ENCODE measurements around the gene PACSIN2. TPM values are rescaled to one million over a fixed set of nuclear protein-coding genes. Genes with fewer than 3 reads are reported as not detected.

The PACSIN2 gene
- total and polyA plus RNA-seq, 7 experiments from 2014 or later, result 26.6 to 62.5 (median 36.3) TPM

DNA sequence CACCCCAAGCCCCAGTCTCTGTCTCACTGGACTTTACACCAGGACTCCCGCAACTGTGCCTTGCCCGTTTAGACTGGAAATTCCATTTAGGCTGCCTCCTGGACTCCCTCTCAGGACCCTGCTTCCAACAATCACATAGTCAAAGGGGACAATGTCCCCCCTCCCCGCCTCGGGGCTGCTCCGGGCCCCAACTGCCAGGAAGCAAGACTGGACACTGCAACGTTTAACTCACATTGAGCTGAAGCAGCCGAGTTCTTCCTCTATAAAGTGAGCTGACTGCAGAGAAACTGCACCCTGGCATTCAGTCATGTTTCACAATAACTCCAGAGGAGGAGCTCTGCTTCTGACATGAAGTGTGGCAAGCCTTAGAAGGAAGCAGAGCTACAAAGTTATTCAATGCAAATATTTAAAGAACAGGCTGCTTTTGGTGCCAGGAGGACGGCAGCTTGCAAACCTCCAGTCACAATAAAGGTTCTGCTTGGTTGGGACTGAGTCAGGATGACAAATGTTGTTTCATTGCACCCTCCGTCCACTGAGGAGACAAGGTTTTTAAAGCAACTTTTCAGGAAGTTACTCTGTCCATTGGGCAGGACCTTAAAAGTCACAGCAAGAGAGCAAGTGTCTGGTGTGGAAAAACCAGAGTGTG lies 19.9 kb downstream of the PACSIN2 start:
- no peak overlapping the region for H3K4me3 Mint-ChIP-seq
- H3K4me1 Mint-ChIP-seq, result peaks cover 31 to 67% (median 52%) of the 10 kb centered on the region in 7 donors
- peaks cover 0 to 2% (median 0%) of the 10 kb centered on the region in 11 donors for H3K9me3 Mint-ChIP-seq
- peak overlapping the region in 1 of 9 donors; percentile 25 for H3K27ac Mint-ChIP-seq
- no peak overlapping the region for H3K4me3 ChIP-seq (ENCODE audit: low read length)
- H3K27me3 ChIP-seq (ENCODE audit: control insufficient read depth in 2 of 2, insufficient read depth in 2 of 2, low read length in 2 of 2), result no peaks in the 10 kb centered on the region
- ChIA-PET CTCF (no interaction called here), POLR2A (no interaction called here)
- H3K27ac ChIP-seq (ENCODE audit: low read depth, low read length), result no peak overlapping the region
- ATAC-seq (peak; percentile 81), DNase-seq (no peak)
- H3K27me3 Mint-ChIP-seq, result no peaks in the 10 kb centered on the region
- no peaks in the 10 kb centered on the region for H3K9me3 ChIP-seq (ENCODE audit: control insufficient read depth in 2 of 3, low read length in 3 of 3)
- intact Hi-C loops (cut with micrococcal nuclease), result no loop called here
- H3K4me1 ChIP-seq (ENCODE audit: control insufficient read depth in 2 of 2, insufficient read depth in 2 of 2, low read length in 2 of 2), result no peaks in the 10 kb centered on the region
- H3K36me3 Mint-ChIP-seq, result peaks cover 1 to 24% (median 9%) of the 10 kb centered on the region in 5 donors
- H3K36me3 ChIP-seq (ENCODE audit: control insufficient read depth in 2 of 3, insufficient read depth in 3 of 3, low read length in 3 of 3), result peaks cover 0 to 3% (median 0%) of the 10 kb centered on the region in 3 experiments

DNA sequence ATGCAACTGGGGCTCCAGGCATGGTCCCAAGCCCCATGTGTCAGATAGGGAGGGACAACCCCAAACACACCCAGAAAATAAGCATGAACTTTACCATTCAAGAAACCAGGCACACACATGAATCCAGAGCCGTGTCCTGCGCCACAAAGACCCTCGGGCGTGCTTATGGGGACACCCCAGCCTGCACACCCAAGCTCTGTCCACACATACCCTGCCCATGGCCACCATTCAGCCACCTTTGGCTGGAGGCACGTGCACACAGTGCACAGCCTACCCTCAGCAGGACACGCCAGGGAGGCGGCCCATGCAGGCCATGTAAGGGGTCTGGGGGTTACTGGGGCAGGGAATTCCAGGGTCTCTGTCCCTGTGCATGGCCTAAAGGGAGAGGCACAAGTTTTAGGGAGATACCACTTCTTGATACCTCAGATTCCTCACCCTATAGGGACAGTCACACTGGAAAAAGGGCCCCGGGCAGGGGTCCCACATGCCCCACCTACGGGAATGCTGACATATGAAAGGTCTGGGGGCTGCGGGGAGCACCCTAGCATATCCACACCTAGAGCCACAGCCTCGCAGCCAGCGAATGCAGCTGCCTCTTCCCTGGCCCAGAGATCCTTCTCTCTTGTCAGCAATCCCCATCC lies 20.6 kb downstream of the PACSIN2 start:
- peaks cover 1 to 24% (median 9%) of the 10 kb centered on the region in 5 donors for H3K36me3 Mint-ChIP-seq
- intact Hi-C loops (cut with micrococcal nuclease), result no loop called here
- ChIA-PET CTCF (interaction anchor here (0.6 kb wide), 1 partner anchor 40 kb away, joined by 3 read pairs; no protein-coding TSS in a partner anchor), POLR2A (no interaction called here)
- H3K27ac ChIP-seq (ENCODE audit: low read depth, low read length), result no peak overlapping the region
- H3K9me3 ChIP-seq (ENCODE audit: control insufficient read depth in 2 of 3, low read length in 3 of 3), result no peaks in the 10 kb centered on the region
- H3K4me3 Mint-ChIP-seq, result no peak overlapping the region
- H3K4me3 ChIP-seq (ENCODE audit: low read length), result no peak overlapping the region
- H3K27me3 ChIP-seq (ENCODE audit: control insufficient read depth in 2 of 2, insufficient read depth in 2 of 2, low read length in 2 of 2), result no peaks in the 10 kb centered on the region
- H3K27ac Mint-ChIP-seq, result peak overlapping the region in 1 of 9 donors; percentile 25
- H3K9me3 Mint-ChIP-seq, result peaks cover 0 to 2% (median 0%) of the 10 kb centered on the region in 11 donors
- H3K36me3 ChIP-seq (ENCODE audit: control insufficient read depth in 2 of 3, insufficient read depth in 3 of 3, low read length in 3 of 3), result peaks cover 0 to 3% (median 0%) of the 10 kb centered on the region in 3 experiments
- no peak for ATAC-seq
- H3K4me1 Mint-ChIP-seq, result peaks cover 24 to 63% (median 48%) of the 10 kb centered on the region in 7 donors
- no peak for DNase-seq
- H3K4me1 ChIP-seq (ENCODE audit: control insufficient read depth in 2 of 2, insufficient read depth in 2 of 2, low read length in 2 of 2), result no peaks in the 10 kb centered on the region
- no peaks in the 10 kb centered on the region for H3K27me3 Mint-ChIP-seq

DNA sequence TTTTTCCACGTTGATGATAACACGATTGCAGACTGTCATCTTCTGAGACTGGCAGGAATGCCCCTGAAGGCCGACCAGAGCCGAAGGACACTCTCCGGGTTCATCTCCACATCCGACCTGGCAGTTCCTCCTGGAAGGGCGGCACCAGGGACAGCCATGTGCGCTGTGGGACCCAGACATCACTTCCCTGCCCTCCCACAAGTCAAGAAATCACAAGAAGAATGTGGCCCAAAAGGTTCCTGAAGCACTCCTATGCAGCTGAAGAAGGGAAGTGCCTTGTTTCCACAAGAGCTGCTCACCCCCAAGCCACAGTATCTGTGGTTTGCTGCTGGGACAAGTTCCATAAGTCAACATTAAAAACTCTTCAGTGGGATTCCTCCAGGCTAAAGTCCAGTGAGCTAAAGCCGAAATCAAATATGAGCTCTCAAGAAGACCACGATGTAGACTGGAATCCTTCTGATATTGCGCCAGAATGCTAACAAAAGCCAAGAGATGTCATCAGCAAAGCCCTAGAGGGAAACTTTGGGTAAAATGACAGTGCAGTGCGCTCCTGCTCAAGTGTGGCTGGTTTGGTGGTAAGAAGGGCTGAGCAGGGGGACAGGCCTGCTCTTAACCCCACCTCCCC lies 21.2 kb downstream of the PACSIN2 start:
- no peaks in the 10 kb centered on the region for H3K9me3 ChIP-seq (ENCODE audit: control insufficient read depth in 2 of 3, low read length in 3 of 3)
- H3K36me3 ChIP-seq (ENCODE audit: control insufficient read depth in 2 of 3, insufficient read depth in 3 of 3, low read length in 3 of 3), result peaks cover 0 to 3% (median 0%) of the 10 kb centered on the region in 3 experiments
- H3K27me3 ChIP-seq (ENCODE audit: control insufficient read depth in 2 of 2, insufficient read depth in 2 of 2, low read length in 2 of 2), result no peaks in the 10 kb centered on the region
- peaks cover 18 to 56% (median 43%) of the 10 kb centered on the region in 7 donors for H3K4me1 Mint-ChIP-seq
- H3K4me3 ChIP-seq (ENCODE audit: low read length), result no peak overlapping the region
- H3K36me3 Mint-ChIP-seq, result peaks cover 1 to 23% (median 9%) of the 10 kb centered on the region in 5 donors
- CTCF ChIA-PET, result interaction anchor here (0.6 kb wide), 1 partner anchor 41 kb away, joined by 3 read pairs; no protein-coding TSS in a partner anchor
- H3K9me3 Mint-ChIP-seq, result peaks cover 0 to 2% (median 0%) of the 10 kb centered on the region in 11 donors
- no peaks in the 10 kb centered on the region for H3K4me1 ChIP-seq (ENCODE audit: control insufficient read depth in 2 of 2, insufficient read depth in 2 of 2, low read length in 2 of 2)
- intact Hi-C loops (cut with micrococcal nuclease), result no loop called here
- no peak overlapping the region for H3K27ac ChIP-seq (ENCODE audit: low read depth, low read length)
- ATAC-seq, result no peak
- no peaks in the 10 kb centered on the region for H3K27me3 Mint-ChIP-seq
- POLR2A ChIA-PET, result no interaction called here
- no peak for DNase-seq
- H3K4me3 Mint-ChIP-seq, result no peak overlapping the region
- H3K27ac Mint-ChIP-seq, result no peak overlapping the region

DNA sequence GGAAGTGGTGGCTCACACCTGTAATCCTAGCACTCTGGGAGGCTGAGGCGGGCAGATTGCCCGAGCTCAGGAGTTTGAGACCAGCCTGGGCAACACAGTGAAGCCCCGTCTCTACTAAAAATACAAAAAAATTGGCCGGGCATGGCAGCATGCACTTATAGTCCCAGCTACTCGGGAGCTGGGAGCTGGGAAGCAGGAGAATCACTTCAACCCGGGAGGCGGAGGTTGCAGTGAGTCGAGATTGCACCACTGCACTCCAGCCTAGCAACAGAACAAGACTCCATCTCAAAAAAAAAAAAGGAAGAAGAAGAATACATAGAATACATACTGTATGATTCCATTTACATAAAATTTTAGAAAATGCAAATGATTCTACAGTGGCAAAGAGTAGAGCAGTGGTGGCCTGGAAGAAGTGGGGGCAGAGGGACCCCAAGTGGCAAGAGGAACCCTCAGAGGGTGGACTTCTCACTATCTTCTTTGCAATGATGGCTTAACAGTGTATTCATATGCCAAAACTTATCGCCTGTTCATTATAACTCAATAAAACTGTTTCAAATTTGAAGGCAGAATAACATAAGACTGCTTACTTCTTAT lies 22.0 kb downstream of the PACSIN2 start:
- ATAC-seq, result no peak
- Histone ChIP-seq H3K4me1 (ENCODE audit: control insufficient read depth in 2 of 2, insufficient read depth in 2 of 2, low read length in 2 of 2) (no peaks in the 10 kb centered on the region), H3K27ac (ENCODE audit: low read depth, low read length) (no peak overlapping the region), H3K27me3 (ENCODE audit: control insufficient read depth in 2 of 2, insufficient read depth in 2 of 2, low read length in 2 of 2) (no peaks in the 10 kb centered on the region), H3K9me3 (ENCODE audit: control insufficient read depth in 2 of 3, low read length in 3 of 3) (no peaks in the 10 kb centered on the region), H3K36me3 (ENCODE audit: control insufficient read depth in 2 of 3, insufficient read depth in 3 of 3, low read length in 3 of 3) (peaks cover 0 to 3% (median 0%) of the 10 kb centered on the region in 3 experiments), H3K4me3 (ENCODE audit: low read length) (no peak overlapping the region)
- H3K27me3 Mint-ChIP-seq, result no peaks in the 10 kb centered on the region
- POLR2A ChIA-PET, result no interaction called here
- no peak for DNase-seq
- H3K27ac Mint-ChIP-seq, result no peak overlapping the region
- intact Hi-C loops (cut with micrococcal nuclease), result no loop called here
- H3K9me3 Mint-ChIP-seq, result peaks cover 0 to 2% (median 0%) of the 10 kb centered on the region in 11 donors
- CTCF ChIA-PET, result no interaction called here
- no peak overlapping the region for H3K4me3 Mint-ChIP-seq
- peaks cover 1 to 21% (median 5%) of the 10 kb centered on the region in 5 donors for H3K36me3 Mint-ChIP-seq
- H3K4me1 Mint-ChIP-seq, result peaks cover 10 to 55% (median 43%) of the 10 kb centered on the region in 7 donors

DNA sequence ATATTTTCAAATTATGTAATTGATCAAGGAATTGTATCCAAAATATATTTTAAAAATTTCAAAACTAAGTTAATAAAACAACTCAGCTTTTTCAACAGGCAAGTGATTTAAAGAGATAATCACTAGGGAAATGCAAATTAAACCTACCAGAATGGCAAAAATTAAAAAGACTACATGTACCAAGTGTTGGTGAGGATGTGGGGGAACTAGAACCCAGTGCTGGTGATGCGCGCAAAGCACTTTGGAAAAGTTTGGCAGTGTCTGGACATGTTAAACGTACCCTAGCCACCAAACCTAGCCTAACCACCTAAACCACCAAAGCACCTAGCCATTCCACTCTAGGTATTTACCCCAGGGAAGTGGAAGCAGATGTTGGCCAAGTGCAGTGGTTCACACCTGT lies 22.9 kb downstream of the PACSIN2 start:
- ATAC-seq, result no peak
- peaks cover 0 to 2% (median 0%) of the 10 kb centered on the region in 11 donors for H3K9me3 Mint-ChIP-seq
- H3K4me3 Mint-ChIP-seq, result no peak overlapping the region
- POLR2A ChIA-PET, result no interaction called here
- no peaks in the 10 kb centered on the region for H3K9me3 ChIP-seq (ENCODE audit: control insufficient read depth in 2 of 3, low read length in 3 of 3)
- H3K36me3 ChIP-seq (ENCODE audit: control insufficient read depth in 2 of 3, insufficient read depth in 3 of 3, low read length in 3 of 3), result peaks cover 0 to 3% (median 0%) of the 10 kb centered on the region in 3 experiments
- H3K27ac Mint-ChIP-seq, result no peak overlapping the region
- peaks cover 1 to 21% (median 5%) of the 10 kb centered on the region in 5 donors for H3K36me3 Mint-ChIP-seq
- H3K4me3 ChIP-seq (ENCODE audit: low read length), result no peak overlapping the region
- no peak overlapping the region for H3K27ac ChIP-seq (ENCODE audit: low read depth, low read length)
- no peak for DNase-seq
- no peaks in the 10 kb centered on the region for H3K4me1 ChIP-seq (ENCODE audit: control insufficient read depth in 2 of 2, insufficient read depth in 2 of 2, low read length in 2 of 2)
- no peaks in the 10 kb centered on the region for H3K27me3 ChIP-seq (ENCODE audit: control insufficient read depth in 2 of 2, insufficient read depth in 2 of 2, low read length in 2 of 2)
- peaks cover 6 to 51% (median 43%) of the 10 kb centered on the region in 7 donors for H3K4me1 Mint-ChIP-seq
- no peaks in the 10 kb centered on the region for H3K27me3 Mint-ChIP-seq
- CTCF ChIA-PET, result interaction anchor here (0.7 kb wide), 1 partner anchor 36 kb away, joined by 7 read pairs; no protein-coding TSS in a partner anchor
- intact Hi-C loops (cut with micrococcal nuclease), result no loop called here

DNA sequence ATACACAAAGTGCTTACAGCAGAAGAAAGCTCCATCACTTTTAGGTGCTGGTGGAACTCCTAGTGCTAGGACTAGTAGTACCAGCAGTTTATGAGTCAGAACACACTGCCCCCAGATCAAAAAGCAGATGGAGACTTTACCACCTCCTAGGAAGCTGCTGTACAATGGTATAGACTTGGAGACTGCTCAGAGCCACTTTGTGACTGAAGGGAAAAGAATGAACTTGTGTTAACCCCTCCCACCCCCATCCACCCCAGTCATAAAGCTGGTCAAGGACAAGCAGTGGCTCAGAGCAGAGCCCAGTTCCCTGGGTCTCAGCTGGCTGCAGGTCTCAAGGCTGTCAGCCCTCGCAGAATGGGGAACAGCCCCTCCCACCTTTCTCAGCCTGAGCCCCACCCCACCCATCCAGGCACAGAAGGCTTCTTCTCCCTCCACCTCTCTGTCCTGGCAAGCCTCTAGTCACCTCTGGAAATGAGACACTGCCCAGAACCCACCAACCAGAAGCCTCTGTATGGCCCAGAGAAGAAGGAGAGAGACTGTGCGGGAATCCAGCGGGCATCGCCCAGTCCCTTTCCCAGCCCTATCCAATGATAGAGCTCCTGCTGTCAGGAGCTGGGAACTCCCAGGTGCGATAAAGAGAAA lies 23.8 kb downstream of the PACSIN2 start:
- ChIA-PET CTCF (no interaction called here), POLR2A (no interaction called here)
- no peaks in the 10 kb centered on the region for H3K27me3 Mint-ChIP-seq
- Histone ChIP-seq H3K36me3 (ENCODE audit: control insufficient read depth in 2 of 3, insufficient read depth in 3 of 3, low read length in 3 of 3) (peaks cover 0 to 3% (median 0%) of the 10 kb centered on the region in 3 experiments), H3K4me3 (ENCODE audit: low read length) (no peak overlapping the region), H3K4me1 (ENCODE audit: control insufficient read depth in 2 of 2, insufficient read depth in 2 of 2, low read length in 2 of 2) (no peaks in the 10 kb centered on the region), H3K27me3 (ENCODE audit: control insufficient read depth in 2 of 2, insufficient read depth in 2 of 2, low read length in 2 of 2) (no peaks in the 10 kb centered on the region), H3K9me3 (ENCODE audit: control insufficient read depth in 2 of 3, low read length in 3 of 3) (no peaks in the 10 kb centered on the region), H3K27ac (ENCODE audit: low read depth, low read length) (no peak overlapping the region)
- intact Hi-C loops (cut with micrococcal nuclease), result no loop called here
- ATAC-seq (no peak), DNase-seq (no peak)
- H3K4me3 Mint-ChIP-seq, result no peak overlapping the region
- peaks cover 0 to 2% (median 0%) of the 10 kb centered on the region in 11 donors for H3K9me3 Mint-ChIP-seq
- peaks cover 7 to 60% (median 46%) of the 10 kb centered on the region in 7 donors for H3K4me1 Mint-ChIP-seq
- peak overlapping the region in 1 of 9 donors; percentile 22 for H3K27ac Mint-ChIP-seq
- H3K36me3 Mint-ChIP-seq, result peaks cover 1 to 30% (median 5%) of the 10 kb centered on the region in 5 donors

All from naive thymus-derived CD4-positive, alpha-beta T cell (primary cell).